Measurements from ENCODE around the gene ATXN10.

- TF ChIP-seq CTCF (IDR thresholded peaks at IDR 0.05; ENCODE audit: borderline replicate concordance, extremely low read depth, low read length, poor library complexity, severe bottlenecking) (no peak), EZH2 (IDR thresholded peaks at IDR 0.05; ENCODE audit: borderline replicate concordance, low read depth, low read length, severe bottlenecking) (no peak)
These were observed 100.1 kb downstream of the ATXN10 start for GRCh38 chr22:45771711-45772110.
